Keratinocyte (primary cell): ENCODE measurements around the gene FAM83B.

ENCODE experiments used
- CTCF ChIP-seq, 3 experiments: IDR thresholded peaks in 1 of 3; conservative IDR thresholded peaks in 1 of 3; optimal IDR thresholded peaks in 1 of 3; 2 replicates in 2 of 3; 3 replicates in 1 of 3; pipeline versions ENCODE3 to v1.5.1; 2011; ENCODE audit warnings: low read length in 3 of 3, mild to moderate bottlenecking in 3 of 3, moderate library complexity in 2 of 3, control low read depth in 1 of 3, inconsistent platforms in 1 of 3; ENCODE audit not compliant: insufficient read depth in 2 of 3; ENCODE audit errors: extremely low read depth in 1 of 3
- EZH2 ChIP-seq: IDR thresholded peaks from one replicate; pipeline ENCODE4 v1.6.1; 2012; ENCODE audit warnings: inconsistent platforms, mild to moderate bottlenecking, low read length, moderate library complexity

DNA sequence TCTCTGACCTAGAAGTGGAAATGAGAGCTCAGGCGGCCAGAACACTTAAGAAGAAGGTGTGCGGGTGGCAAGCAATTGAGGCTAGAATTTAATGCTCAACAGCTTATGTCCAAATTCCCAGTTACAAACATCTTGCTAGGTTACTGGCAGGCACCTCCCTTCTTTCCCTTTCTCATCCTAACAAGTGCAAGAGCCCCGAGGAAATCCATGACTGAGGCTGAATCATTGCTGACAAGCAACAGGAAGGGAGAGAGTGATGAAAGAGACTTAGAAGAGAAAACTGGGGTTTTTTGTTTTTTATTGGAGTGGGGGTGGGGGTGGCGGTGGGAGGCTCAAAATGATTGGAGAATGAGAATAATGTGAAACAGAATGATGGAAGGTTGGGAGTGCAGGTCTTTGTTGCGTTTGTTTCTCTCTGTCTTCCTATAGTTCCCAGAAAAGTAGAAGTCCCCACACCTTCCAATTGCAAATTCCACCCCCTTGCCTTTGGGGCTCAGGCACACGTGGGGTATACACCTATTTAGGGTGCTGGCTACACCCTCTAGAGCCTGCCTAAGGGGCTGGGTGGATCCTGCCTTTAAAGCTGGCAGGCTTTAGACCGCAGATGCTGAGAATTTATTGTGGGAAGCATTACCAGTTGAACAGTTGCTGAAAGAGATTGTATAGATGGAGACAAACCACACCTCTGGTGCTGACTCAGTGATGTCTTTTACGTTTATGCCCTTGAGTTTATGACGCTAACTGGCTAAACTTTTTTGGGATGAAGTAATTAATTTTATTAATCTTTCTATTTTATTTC is 1.4 kb downstream of the FAM83B start:
- no peak for TF ChIP-seq CTCF (optimal IDR thresholded peaks at IDR 0.05 in 1 of 3, IDR thresholded peaks at IDR 0.05 in 1 of 3, conservative IDR thresholded peaks at IDR 0.05 in 1 of 3; ENCODE audit: extremely low read depth in 1 of 3, insufficient read depth in 2 of 3, low read length in 3 of 3)
- TF ChIP-seq EZH2: no peak
